HepG2 (cell line): ENCODE measurements around the gene CNTF. TPM values are rescaled to one million over a fixed set of nuclear protein-coding genes. Genes with fewer than 3 reads are reported as not detected.

Source experiments
- ARID3A ChIP-seq: IDR thresholded peaks from 2 replicates; pipeline ENCODE4 v1.6.1; 2012; ENCODE audit warnings: low read depth, low read length, improper control_type of control experiment
- EHMT2 ChIP-seq: fragments of 200-600 bp; sonication (generic); IDR thresholded peaks from 2 replicates; pipeline ENCODE4 v1.7.0; 2017; ENCODE audit warnings: antibody characterized with exemption, low read depth, low read length, borderline replicate concordance
- HNRNPK ChIP-seq: fragments of 200-400 bp; formaldehyde crosslinking; IDR thresholded peaks from 2 replicates; pipeline ENCODE4 v1.6.1; 2018; ENCODE audit warnings: low read length, low read depth, moderate library complexity, mild to moderate bottlenecking; ENCODE audit not compliant: poor library complexity, severe bottlenecking
- MTA3 ChIP-seq: sonication (generic); formaldehyde crosslinking; IDR thresholded peaks from 2 replicates; pipeline ENCODE4 v1.4.0; 2020; ENCODE audit warnings: missing genetic modification reagents
- NFIB ChIP-seq: sonication (generic); formaldehyde crosslinking; IDR thresholded peaks from 2 replicates; pipeline ENCODE4 v1.9.0; 2021; ENCODE audit warnings: missing genetic modification reagents, mild to moderate bottlenecking, borderline replicate concordance
- NRL ChIP-seq: sonication (generic); formaldehyde crosslinking; IDR thresholded peaks from 2 replicates; pipeline ENCODE4 v1.5.0; 2020; ENCODE audit warnings: missing genetic modification reagents, mild to moderate bottlenecking, moderate library complexity, borderline replicate concordance
- RBFOX2 ChIP-seq: fragments of 200-400 bp; formaldehyde crosslinking; IDR thresholded peaks from 2 replicates; pipeline ENCODE4 v1.6.1; 2017; ENCODE audit warnings: low read depth, mild to moderate bottlenecking, low read length
- WIZ ChIP-seq: sonication (generic); formaldehyde crosslinking; IDR thresholded peaks from 2 replicates; pipeline ENCODE4 v1.5.1; 2020; ENCODE audit warnings: mild to moderate bottlenecking, missing genetic modification reagents
- ZNF326 ChIP-seq: sonication (generic); formaldehyde crosslinking; IDR thresholded peaks from 2 replicates; pipeline ENCODE4 v1.4.0; 2020; ENCODE audit warnings: missing genetic modification reagents, borderline replicate concordance
- ZNF546 ChIP-seq: sonication (generic); formaldehyde crosslinking; conservative IDR thresholded peaks from 2 replicates; pipeline ENCODE4 v1.8.1; 2023; ENCODE audit warnings: mild to moderate bottlenecking, missing genetic modification reagents
- ZNF547 ChIP-seq: sonication (generic); formaldehyde crosslinking; IDR thresholded peaks from 2 replicates; pipeline ENCODE4 v1.5.1; 2020; ENCODE audit warnings: mild to moderate bottlenecking, missing genetic modification reagents
- ZNF576 ChIP-seq: sonication (generic); formaldehyde crosslinking; IDR thresholded peaks from 2 replicates; pipeline ENCODE4 v1.4.0; 2020; ENCODE audit warnings: mild to moderate bottlenecking, missing genetic modification reagents
- ZNF749 ChIP-seq: sonication (generic); formaldehyde crosslinking; IDR thresholded peaks from 2 replicates; pipeline ENCODE4 v1.8.0; 2022; ENCODE audit warnings: mild to moderate bottlenecking, missing genetic modification reagents, moderate library complexity, borderline replicate concordance
- ZNF878 ChIP-seq: sonication (generic); formaldehyde crosslinking; IDR thresholded peaks from 2 replicates; pipeline ENCODE4 v1.8.1; 2023; ENCODE audit warnings: mild to moderate bottlenecking, missing genetic modification reagents, moderate library complexity
- polyA plus RNA-seq, 8 experiments: library from polyadenylated mRNA; depleted of rRNA in 3 of 8; stranded (reverse) in 7 of 8; unstranded in 1 of 8; fragments of >200 nt; fragmentation: Illumina TruSeq in 4 of 8; extraction: Trizol in 4 of 8; gene quantifications; 2 replicates each; pipeline versions ENCODE4 v1.2.1 to v1.2.3, GENCODE V29; 2011 to 2016; ENCODE audit warnings: low read depth in 4 of 8, missing spikeins in 1 of 8, mixed read lengths in 1 of 8; ENCODE audit not compliant: insufficient read depth in 1 of 8
- total RNA-seq, 5 experiments: library from RNA; depleted of rRNA; stranded (reverse); fragments of >200 nt; fragmentation: Illumina TruSeq; extraction: Trizol; gene quantifications; 2 replicates each; pipeline ENCODE4 v1.2.3, GENCODE V29; 2016; ENCODE audit warnings: low read depth in 1 of 5
- TF ChIP-seq, protein P1 (sequence below), 2 experiments: sonication (generic) in 1 of 2; formaldehyde crosslinking in 1 of 2; IDR thresholded peaks; 2 replicates each; pipeline versions ENCODE4 v1.5.1 to v1.6.1; 2011 to 2020; ENCODE audit warnings: borderline replicate concordance in 1 of 2, low read depth in 1 of 2, low read length in 1 of 2, mild to moderate bottlenecking in 1 of 2, missing genetic modification reagents in 1 of 2, moderate library complexity in 1 of 2
- TF ChIP-seq, protein P2 (sequence below): fragments of 450-650 bp; IDR thresholded peaks from 2 replicates; pipeline ENCODE4 v1.6.1; 2017; ENCODE audit warnings: mild to moderate bottlenecking
- TF ChIP-seq, protein P3 (sequence below): sonication (generic); formaldehyde crosslinking; IDR thresholded peaks from 2 replicates; pipeline ENCODE4 v1.5.0; 2020; ENCODE audit warnings: missing genetic modification reagents
- TF ChIP-seq, protein P4 (sequence below): sonication (generic); formaldehyde crosslinking; IDR thresholded peaks from 2 replicates; pipeline ENCODE4 v1.5.1; 2020; ENCODE audit warnings: missing genetic modification reagents, mild to moderate bottlenecking, borderline replicate concordance

The CNTF gene
- total and polyA plus RNA-seq, 2 of the 13 experiments (the other 11 are each of a cell fraction or from before 2014, with no cell fraction given) = 0.51 to 2.3 TPM

- TF ChIP-seq MTA3 (CRISPR knock-in tag) = no peak
- TF ChIP-seq HNRNPK = no peak
- TF ChIP-seq, protein P1, sequence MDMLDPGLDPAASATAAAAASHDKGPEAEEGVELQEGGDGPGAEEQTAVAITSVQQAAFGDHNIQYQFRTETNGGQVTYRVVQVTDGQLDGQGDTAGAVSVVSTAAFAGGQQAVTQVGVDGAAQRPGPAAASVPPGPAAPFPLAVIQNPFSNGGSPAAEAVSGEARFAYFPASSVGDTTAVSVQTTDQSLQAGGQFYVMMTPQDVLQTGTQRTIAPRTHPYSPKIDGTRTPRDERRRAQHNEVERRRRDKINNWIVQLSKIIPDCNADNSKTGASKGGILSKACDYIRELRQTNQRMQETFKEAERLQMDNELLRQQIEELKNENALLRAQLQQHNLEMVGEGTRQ (IDR thresholded peaks at IDR 0.05; ENCODE audit: low read depth, low read length) = peak; percentile 93
- TF ChIP-seq, protein P1 (CRISPR knock-in tag; IDR thresholded peaks at IDR 0.05; ENCODE audit: borderline replicate concordance) = peak; percentile 95
- no peak for TF ChIP-seq NFIB (CRISPR knock-in tag)
- no peak for TF ChIP-seq EHMT2
- TF ChIP-seq ZNF326 (CRISPR knock-in tag) = no peak
- TF ChIP-seq WIZ = no peak
- TF ChIP-seq, protein P2, sequence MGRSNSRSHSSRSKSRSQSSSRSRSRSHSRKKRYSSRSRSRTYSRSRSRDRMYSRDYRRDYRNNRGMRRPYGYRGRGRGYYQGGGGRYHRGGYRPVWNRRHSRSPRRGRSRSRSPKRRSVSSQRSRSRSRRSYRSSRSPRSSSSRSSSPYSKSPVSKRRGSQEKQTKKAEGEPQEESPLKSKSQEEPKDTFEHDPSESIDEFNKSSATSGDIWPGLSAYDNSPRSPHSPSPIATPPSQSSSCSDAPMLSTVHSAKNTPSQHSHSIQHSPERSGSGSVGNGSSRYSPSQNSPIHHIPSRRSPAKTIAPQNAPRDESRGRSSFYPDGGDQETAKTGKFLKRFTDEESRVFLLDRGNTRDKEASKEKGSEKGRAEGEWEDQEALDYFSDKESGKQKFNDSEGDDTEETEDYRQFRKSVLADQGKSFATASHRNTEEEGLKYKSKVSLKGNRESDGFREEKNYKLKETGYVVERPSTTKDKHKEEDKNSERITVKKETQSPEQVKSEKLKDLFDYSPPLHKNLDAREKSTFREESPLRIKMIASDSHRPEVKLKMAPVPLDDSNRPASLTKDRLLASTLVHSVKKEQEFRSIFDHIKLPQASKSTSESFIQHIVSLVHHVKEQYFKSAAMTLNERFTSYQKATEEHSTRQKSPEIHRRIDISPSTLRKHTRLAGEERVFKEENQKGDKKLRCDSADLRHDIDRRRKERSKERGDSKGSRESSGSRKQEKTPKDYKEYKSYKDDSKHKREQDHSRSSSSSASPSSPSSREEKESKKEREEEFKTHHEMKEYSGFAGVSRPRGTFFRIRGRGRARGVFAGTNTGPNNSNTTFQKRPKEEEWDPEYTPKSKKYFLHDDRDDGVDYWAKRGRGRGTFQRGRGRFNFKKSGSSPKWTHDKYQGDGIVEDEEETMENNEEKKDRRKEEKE = no peak
- peak; percentile 96 for TF ChIP-seq RBFOX2
- no peak for TF ChIP-seq ARID3A
- TF ChIP-seq, protein P3, sequence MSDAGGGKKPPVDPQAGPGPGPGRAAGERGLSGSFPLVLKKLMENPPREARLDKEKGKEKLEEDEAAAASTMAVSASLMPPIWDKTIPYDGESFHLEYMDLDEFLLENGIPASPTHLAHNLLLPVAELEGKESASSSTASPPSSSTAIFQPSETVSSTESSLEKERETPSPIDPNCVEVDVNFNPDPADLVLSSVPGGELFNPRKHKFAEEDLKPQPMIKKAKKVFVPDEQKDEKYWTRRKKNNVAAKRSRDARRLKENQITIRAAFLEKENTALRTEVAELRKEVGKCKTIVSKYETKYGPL (CRISPR knock-in tag) = no peak
- TF ChIP-seq, protein P4, sequence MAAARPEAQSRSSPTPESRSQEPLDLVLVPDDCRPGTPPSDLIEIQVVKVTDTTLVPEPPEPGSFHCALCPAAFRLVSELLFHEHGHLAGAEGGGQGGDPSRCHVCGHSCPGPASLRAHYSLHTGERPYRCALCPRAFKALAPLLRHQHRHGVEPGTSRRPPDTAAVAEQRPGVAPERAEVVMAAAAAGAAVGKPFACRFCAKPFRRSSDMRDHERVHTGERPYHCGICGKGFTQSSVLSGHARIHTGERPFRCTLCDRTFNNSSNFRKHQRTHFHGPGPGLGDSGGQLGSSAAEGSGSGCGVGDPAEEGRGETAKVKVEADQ (CRISPR knock-in tag) = no peak
- peak; percentile 70; the same call in 1 of the 2 replicates for TF ChIP-seq ZNF547 (CRISPR knock-in tag)
- no peak for TF ChIP-seq ZNF878 (CRISPR knock-in tag)
- TF ChIP-seq NRL (CRISPR knock-in tag) = peak; percentile 70; the same call in 1 of the 2 replicates
- TF ChIP-seq ZNF749 (CRISPR knock-in tag) = peak; percentile 52; the same call in 1 of the 2 replicates
- TF ChIP-seq ZNF546 (CRISPR knock-in tag) = no peak
- TF ChIP-seq ZNF576 (CRISPR knock-in tag) = no peak
These were observed 43.0 kb upstream of the CNTF start (continued) for GRCh38 chr11:58579192-58580129.
